Urinary bladder (tissue), 2 donors: ENCODE data around the gene SOCS3. TPM values are rescaled to one million over a fixed set of nuclear protein-coding genes. Genes with fewer than 3 reads are reported as not detected.

Experiments used
- polyA plus RNA-seq: library from polyadenylated mRNA; stranded (reverse); fragments of 200-250 nt; gene quantifications from one replicate; pipeline ENCODE4 v1.2.3, GENCODE V29; 2013
- small RNA-seq: library from RNA; depleted of rRNA; stranded (forward); fragments of <200 nt; gene quantifications from one replicate; pipeline ENCODE3, GENCODE V24; 2014
- total RNA-seq: library from RNA; depleted of rRNA; stranded (reverse); fragments of >200 nt; gene quantifications from one replicate; pipeline ENCODE4 v1.2.3, GENCODE V29; 2014
- donor health status: healthy.

Gene SOCS3
- total and polyA plus RNA-seq, 2 donors = 16.5 to 152 TPM

Small RNA genes within 50 kb of the gene (small RNA-seq; reads per million reads assigned to genes)
- not detected for gene RF00415
- gene RN7SL236P = not detected

Other genes starting within 250 kb of the SOCS3 start
- 19.5 TPM for gene TMC6, start 231.3 kb downstream of the SOCS3 start, total RNA-seq
- 23.4 TPM for gene TMC6, start 231.3 kb downstream of the SOCS3 start, polyA plus RNA-seq
- gene TMC8, start 229.3 kb downstream of the SOCS3 start, total RNA-seq = 2.7 TPM
- gene TMC8, start 229.3 kb downstream of the SOCS3 start, polyA plus RNA-seq = 3.6 TPM
- gene C17orf99, start 213.7 kb downstream of the SOCS3 start, total RNA-seq = 0.63 TPM
- not detected for gene C17orf99, start 213.7 kb downstream of the SOCS3 start, polyA plus RNA-seq
- gene SYNGR2, start 191.5 kb downstream of the SOCS3 start, total RNA-seq = 15.0 TPM
- 79.7 TPM for gene SYNGR2, start 191.5 kb downstream of the SOCS3 start, polyA plus RNA-seq
- gene TK1, start 173.0 kb downstream of the SOCS3 start, total RNA-seq = 16.2 TPM
- gene TK1, start 173.0 kb downstream of the SOCS3 start, polyA plus RNA-seq = 3.2 TPM
- gene AFMID, start 172.7 kb downstream of the SOCS3 start, total RNA-seq = 23.5 TPM
- gene AFMID, start 172.7 kb downstream of the SOCS3 start, polyA plus RNA-seq = 23.5 TPM
- 19.7 TPM for gene BIRC5, start 145.8 kb downstream of the SOCS3 start, total RNA-seq
- 0.49 TPM for gene BIRC5, start 145.8 kb downstream of the SOCS3 start, polyA plus RNA-seq
- gene TMEM235, start 128.4 kb downstream of the SOCS3 start, total RNA-seq = not detected
- gene TMEM235, start 128.4 kb downstream of the SOCS3 start, polyA plus RNA-seq = not detected
- 33.7 TPM for gene PGS1, start 18.6 kb upstream of the SOCS3 start, total RNA-seq
- 44.0 TPM for gene PGS1, start 18.6 kb upstream of the SOCS3 start, polyA plus RNA-seq
- gene DNAH17, start 217.3 kb upstream of the SOCS3 start, total RNA-seq = 0.05 TPM
- gene DNAH17, start 217.3 kb upstream of the SOCS3 start, polyA plus RNA-seq = 0.10 TPM